HL-60/S4 (cell line): ENCODE data around the gene TNFAIP8L1.

Experiments used
- in situ Hi-C: fragments of 300-500 bp; cut with MboI; formaldehyde crosslinking; loops from 2 replicates; pipeline ENCODE4 v1.14.3; 2022; ENCODE audit warnings: low sequenced_read_pairs

The TNFAIP8L1 gene

DNA sequence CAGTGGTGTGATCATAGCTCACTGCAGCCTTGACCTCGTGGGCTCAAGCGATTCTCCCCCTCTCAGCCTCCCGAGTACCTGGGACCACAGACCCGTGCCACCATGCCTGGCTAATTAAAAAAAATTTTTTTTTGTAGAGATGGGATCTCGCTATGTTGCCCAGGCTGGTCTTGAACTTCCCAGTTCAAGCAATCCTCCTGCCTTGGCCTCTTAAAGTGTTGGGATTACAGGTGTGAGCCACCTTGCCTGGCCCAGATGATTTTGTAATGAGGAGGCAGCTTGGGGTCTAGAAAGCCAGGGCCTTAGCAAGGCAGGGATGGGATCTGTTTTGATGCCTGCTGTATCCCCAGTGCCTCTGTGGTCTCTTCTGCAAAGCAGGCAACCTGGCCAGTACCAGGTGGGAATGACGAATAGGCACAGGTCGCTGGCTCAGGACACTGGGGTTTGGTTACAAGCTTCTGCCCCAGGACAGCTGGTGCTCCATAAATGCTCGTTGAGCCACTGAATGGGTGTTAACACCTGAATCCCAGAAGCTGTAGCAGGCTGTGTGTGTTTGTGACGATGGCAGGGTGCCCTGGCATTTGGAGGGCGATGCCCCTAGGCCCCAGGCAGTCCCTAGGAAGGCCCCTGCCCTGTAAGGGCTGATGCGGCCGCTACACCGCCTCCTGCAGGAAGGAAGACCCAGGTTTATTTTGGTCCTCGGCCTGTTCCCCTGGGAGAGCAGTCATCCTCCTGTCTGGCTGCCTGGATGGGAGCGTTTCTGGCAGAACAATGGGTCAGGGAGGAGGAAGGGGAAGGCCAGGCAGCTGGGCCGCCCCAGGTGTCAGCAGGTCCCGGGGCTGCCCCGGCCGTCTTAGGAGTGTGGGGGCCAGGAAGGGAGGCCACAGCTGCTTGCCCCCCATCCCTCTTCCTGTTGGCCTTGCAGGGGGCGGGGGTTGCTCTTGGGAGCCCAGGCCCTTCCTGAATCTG, 8.6 kb downstream of the TNFAIP8L1 start:
- in situ Hi-C loops: no loop called here

DNA sequence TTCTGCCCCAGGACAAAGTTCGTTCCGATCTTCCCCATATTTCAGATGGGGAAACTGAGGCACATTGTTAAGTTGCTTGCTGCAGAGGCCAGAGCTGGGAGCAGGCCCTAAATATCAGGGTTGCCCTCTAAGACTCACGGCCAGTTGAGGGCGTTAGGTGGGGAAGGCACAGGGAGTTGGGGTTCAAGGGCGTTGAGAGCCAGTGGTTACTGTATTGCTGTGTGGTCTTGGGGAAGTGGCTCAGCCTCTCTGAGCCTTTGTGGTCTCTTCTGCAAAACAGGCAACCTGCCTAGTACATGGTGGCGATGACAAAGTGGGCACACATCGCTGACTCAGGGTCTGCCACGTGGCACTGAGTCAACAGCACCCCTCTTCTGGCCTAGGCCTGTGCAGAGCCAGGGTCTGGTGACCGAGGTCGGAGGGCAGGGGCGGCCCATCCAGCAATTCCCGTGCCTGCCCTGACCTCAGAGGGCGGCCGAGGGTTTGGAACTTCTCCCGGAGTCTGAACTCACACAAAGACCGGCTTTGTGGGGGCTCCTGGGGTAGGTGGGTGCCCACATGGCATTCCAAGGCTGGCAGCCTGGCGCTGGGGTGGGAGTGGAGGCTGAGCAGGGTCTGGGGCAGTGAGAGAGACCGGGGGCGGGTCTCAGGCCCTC, 10.2 kb downstream of the TNFAIP8L1 start:
- in situ Hi-C loops: no loop called here

DNA sequence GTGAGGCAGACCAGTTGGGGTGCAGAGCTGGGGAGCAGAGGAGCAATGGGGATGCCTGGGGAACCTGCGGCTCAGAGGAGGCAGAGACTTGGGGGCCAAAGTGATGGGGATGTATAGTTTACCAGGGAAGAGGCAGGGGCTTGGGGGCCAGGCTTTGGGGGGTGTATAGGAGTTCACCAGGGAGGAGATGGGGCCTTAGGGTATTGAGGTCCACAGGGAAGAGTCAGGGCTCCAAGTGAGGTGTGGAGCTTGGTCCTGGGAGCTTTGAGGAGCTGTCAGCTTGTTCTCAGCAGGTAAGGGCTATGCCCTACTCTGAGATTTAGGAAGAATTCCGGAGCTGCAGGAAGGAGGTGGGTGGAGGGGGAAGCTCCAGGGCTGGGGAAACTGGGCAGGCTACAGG, 10.8 kb downstream of the TNFAIP8L1 start:
- in situ Hi-C loops: no loop called here

DNA sequence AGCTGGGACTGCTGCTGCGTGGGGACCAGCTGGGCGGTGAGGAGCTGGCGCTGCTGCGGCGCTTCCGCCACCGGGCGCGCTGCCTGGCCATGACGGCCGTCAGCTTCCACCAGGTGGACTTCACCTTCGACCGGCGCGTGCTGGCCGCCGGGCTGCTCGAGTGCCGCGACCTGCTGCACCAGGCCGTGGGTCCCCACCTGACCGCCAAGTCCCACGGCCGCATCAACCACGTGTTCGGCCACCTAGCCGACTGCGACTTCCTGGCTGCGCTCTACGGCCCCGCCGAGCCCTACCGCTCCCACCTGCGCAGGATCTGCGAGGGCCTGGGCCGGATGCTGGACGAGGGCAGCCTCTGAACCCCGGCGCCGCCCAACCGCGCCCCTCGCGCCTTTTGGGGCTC, 12.8 kb downstream of the TNFAIP8L1 start:
- in situ Hi-C loops: no loop called here

DNA sequence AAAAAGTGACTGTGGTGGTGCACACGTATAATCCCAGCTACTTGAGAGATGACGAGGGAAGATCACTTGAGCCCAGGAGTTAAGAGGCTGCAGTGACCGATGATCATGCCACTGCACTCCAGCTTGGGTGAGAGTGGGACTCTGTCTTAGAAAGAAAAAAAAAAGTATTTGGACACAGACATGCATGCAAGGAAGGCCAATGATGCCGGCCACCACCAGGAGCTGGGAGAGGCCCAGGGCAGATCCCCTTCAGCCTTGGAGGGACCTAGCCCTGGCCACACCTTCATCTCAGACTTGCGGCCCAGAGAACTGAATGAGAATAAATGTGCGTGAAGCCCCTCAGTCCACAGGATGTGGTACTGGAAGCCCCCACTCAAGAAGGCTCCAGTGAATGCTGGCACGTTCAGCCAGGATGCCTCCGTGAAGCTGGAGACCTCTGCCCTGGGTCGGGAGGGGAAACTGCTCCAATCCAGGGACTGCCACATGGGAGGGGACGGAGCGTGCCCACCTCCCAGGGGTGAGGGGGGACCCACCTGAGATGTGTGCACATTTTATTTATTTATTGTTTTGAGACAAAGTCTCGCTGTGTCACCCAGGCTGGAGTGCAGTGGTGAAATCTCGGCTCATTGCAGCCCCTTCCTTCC, 14.6 kb downstream of the TNFAIP8L1 start:
- in situ Hi-C loops: no loop called here

DNA sequence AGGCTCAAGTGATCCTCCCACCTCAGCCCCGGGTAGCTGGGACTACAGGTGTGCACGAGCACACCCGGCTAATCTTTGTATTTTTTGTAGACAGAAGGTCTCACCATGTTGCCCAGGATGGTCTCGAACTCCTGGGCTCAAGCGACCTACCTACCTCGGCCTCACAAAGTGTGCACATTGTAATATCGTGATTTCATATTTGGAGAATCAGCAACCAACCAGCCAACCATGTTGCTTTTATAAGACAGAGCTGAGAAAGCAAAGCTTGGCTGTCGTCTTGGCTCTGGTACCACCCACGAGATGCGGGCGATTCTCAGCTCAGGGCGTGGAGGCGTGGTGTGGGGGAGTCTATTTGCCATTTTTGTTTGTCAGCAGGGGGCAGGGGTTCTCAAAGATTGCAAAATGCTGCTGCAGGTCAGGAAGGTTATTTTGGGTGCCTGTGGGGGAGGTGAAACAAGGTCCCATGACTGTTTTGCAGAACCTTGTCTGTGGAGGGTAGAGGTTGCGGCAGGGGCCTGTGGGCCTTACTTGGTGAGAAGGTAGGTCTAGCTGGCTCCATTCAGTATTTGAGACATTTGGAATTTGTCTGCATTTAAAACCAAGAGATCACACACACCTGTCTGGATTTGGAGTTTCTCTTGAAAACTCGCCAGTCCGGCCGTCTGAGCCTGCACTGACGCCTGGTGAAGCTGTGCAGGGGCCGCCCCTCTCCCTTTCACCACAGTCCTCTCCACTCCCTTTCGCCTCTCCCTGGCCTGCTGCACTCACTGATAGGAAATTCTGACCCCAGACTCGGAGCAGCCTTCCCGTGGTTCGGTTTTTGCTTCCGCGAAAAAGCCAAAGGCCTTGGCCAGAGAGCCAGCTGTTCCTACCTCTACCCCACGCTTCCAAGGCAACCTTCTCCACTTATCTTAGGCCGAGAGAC, 15.4 kb downstream of the TNFAIP8L1 start:
- in situ Hi-C loops: no loop called here

DNA sequence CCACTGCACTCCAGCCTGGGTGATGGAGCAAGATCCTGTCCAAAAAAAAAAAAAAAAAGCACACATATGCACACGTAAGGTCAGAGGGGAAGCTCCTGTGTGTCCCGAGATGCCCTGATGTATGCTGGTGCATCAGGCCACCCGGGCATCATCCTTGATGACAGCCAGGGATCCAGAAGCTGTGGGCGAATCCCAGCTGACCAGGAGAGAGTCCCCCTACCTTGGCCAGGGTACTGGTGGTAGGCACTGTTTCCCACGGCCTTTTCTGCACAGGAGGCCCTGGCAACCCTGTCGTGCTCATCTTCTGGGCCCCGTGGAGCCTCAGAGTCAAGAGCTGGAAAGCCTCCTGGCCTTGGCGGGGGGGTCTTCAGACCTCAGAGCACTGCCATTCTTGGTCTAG, 16.8 kb downstream of the TNFAIP8L1 start:
- in situ Hi-C loops: no loop called here

DNA sequence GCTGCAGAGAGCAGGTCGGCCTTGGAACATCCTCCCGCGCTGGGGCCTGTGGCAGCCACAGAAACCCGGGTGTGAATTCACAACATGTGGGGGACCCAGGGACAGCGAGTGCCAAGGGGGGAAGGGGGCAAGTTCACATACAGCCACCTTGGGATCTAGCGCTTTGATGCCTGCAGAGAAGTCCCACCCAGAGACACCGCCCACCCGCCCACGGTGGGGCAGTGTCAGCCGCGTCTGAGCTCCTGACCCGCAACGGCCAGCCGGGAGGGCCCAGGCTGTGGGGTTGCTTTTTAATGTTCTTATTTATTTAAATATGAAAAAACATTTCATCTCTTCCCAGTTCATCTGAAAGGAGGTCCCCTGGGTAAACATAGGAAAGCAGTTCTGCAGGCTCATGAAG, 17.9 kb downstream of the TNFAIP8L1 start:
- in situ Hi-C loops: no loop called here

DNA sequence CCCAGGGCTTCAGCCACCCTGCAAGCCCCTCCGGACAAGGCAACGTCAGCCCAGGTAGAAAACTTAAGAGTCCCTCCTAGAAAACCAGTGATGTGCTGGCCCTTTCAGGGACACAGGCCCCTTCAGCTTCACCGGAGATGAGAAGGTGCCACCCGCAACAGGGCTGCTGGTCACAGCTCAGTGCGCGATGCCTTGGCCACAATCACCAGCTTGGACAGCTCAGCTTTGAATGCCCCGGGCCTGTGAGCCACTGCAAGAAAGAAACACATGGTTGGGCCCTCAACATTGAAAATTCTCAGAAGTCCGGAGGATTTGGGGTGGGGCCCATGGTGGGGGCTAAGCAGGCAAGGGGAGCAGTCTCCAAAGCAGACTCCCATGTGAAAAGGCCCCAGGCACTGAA, 18.5 kb downstream of the TNFAIP8L1 start:
- in situ Hi-C loops: no loop called here

DNA sequence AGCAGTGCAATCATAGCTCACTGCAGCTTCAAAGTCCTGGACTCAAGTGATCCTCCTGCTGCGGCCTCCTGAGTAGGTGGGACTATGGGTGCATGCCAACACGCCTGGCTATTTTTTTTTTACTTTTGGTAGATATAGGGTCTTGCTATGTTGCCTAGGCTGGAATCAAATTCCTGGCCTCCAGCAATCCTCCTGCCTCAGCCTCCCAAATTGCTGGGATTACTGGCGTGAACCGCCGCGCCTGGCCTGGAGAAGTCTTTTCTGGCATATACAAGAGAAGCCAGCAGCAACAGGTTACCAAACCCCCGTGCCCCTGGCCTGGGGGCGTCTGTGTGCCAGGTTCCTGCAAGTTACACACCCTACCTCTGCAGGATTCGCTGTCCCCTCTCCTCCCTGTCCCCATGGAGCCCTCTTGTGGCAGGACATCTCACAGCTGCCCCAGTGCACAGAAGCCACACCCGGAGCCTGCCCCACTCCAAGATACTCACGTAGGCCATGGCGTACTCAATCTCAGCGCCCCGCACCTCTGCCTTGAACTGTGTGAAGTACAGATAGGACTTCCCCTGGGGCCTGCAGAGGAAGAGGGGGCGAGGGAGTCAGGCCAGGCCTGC, 21.0 kb downstream of the TNFAIP8L1 start:
- in situ Hi-C loops: no loop called here

DNA sequence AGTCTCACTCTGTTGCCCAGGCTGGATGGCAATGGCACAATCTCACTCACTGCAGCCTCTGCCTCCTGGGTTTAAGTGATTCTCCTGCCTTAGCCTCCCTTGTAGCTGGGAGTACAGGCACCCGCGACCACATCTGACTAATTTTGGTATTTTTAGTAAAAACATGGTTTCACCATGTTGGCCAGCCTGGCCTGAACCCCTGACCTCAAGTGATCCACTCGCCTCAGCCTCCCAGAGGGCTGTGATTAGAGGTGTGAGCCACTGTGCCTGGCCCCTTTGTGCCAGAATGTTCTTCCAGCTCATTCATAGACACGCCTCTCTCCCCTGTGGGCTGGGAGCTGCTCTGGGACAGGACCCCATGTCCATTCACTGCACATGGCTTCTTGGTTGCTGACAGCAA, 21.7 kb downstream of the TNFAIP8L1 start:
- in situ Hi-C loops: no loop called here

DNA sequence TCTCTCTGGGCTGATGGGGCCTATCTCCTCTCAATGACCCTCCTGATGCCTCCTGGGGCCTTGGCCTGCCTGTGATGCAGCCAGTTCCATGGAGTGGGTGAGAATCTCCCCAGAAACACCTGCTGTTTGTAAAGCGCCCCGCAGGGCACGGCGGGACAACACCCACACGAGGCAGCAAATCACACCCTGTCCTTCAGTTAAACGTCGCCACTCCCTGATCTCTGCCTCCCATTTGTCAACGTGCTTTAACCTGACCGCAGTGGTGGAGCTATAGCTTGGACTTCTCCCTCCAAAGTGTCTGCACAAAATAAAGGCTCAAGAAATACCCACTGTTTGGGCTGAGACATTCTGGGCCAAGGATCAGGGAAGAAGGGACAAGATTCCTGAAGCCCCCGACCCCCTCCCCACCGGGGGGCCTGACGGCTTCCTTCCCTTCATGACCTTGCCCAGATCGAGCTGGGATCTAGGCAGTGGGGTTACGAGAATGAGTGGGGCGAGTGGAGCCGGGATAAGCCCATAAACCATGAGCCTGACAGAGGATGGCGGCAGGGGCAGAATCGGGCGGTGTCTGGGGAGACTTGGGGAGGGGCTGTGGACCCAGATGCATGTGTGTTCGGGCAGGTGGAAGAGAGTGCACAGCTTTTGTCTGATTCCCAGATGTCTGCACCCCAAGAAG, 22.8 kb downstream of the TNFAIP8L1 start:
- in situ Hi-C loops: no loop called here

DNA sequence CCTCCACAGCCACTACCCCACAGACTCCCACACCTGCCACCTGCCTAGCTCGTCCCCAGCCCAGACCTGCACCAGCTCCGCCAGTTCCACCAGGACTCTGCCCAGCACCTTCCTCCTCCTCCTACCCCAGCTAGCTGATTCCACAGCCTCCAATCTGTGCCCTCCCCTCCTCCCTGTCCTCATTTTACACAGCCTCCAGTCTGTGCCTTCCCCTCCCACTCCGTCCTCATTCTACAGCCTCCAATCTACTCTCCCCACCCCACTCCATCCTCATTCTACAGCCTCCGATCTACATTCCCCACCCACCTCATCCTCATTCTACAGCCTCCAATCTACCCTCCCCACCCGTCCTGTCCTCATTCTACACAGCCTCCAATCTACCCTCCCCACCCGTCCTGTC, 23.5 kb downstream of the TNFAIP8L1 start:
- in situ Hi-C loops: no loop called here

DNA sequence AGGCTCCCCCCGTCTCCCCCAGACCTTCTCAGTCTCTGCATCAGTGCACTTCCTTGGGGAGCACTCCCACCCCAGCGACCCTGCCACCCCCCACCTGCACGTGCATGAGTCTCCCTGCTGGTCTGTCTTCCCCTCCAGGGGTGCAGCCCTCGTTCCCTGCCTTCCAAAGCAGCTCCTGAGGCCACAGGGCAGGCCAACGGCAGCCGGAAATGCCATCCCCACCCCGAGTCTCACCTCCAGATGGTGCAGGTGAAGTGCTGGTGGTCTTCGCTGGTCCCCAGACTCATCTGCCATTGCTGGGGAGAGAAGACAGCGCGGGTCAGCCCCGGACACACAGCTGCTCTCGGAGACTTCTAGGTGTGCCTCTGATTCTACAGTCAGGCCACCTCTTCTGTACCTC, 25.3 kb downstream of the TNFAIP8L1 start:
- in situ Hi-C loops: no loop called here

DNA sequence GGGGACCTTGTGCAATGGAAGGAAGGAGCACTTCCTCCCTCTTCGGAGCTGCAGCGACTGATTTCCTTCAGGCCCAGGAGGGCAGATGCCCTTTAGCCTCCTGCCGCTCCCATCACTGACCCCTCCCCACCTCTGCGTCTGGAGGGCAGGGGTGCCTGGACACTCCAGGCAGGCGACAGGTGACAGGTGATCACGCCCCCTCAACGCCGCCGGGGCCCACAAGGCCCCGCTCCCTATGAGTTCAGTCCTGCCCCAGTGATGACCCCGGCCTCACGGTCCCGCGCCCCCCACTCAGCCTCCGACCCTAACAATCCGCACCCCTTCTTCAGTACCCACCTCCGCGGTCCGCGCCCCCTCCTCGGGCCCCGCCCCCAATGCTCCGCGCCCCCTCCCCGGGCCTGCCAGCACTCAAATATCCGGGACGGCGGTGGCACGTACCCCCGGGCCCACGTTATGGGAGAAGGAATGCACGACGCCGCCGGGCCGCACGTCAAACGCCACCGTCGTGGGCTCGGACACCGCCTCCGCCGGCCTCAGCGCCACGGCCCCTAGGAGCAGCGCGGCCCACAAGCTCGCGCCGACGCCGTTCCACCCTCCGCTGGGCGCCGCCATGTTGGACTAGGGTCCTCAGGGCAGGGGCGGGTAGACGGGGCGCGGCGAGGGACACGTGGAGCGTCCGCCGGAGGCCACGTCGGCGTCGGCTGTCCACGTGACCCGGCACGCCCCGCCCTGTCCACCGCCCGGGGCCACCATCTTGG, 30.6 kb downstream of the TNFAIP8L1 start, which contains the start of gene MYDGF:
MYDGF (minus strand) TSS at position 620 of the 758 bp plus-strand sequence; CDS start at position 612, 8 bp downstream.
- in situ Hi-C loops: no loop called here

DNA sequence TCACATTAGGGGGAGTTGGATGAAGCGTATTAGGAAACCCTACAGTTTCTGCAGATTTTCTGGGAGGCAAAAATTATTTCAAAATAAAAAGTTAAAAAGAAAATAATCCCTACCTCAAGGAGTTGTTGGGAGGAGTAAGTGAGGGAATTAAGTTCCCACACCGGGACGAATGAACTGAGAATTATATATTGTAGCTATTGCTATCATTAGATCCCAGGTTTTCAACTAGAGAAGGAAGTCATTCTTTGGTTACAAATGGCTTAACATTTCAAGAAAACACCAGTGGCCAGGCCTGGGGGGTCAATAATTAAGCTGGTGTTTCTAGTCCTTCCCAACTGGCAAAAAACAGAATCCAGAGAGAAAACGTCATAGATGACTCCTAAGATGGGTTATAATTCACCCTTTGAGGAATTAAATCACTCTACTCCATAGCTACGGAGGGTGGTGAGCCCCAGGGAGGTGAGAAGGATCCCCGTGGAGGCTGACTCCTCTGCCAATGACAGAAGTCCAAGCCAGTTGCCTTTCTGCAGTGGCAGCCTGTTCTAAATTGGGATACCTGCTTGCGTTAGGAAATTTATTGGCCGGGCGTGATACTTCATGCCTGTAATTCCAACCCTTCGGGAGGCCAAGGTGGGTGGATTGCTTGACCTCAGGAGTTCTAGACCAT, 32.0 kb downstream of the TNFAIP8L1 start:
- in situ Hi-C loops: no loop called here

DNA sequence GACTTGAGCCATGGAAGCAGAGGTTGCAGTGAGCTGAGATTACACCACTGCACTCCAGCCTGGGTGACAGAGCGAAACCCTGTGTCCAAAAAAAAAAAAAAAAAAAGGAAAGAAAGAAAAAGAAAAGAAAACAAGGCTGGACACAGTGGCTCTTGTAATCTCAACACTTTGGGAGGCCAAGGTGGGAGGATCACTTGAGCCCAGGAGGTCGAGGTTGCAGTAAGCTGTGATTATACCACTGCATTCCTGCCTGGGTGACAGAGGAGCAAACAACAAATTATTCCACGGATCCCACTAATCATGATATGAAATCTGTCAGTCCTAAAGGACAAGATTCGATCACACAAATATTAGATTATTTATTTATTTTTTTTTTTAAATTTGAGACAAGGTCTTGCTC, 33.9 kb downstream of the TNFAIP8L1 start:
- in situ Hi-C loops: no loop called here

DNA sequence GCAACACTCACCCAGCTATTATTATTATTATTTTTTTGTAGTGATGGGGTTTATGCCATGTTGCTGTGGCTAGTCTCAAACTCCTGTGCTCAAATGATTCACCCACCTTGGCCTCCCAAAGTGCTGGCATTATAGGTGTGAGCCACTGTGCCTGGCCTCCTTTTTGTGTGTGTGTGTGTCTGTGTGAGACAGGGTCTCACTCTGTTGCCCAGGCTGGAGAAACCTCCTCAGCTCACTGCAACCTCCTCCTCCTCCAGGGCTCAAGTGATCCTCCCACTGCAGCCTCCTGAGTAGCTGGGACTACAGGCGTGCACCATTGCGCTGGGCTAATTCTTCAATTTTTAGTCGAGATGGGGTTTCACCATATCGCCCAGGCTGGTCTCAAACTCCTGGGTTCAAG, 34.4 kb downstream of the TNFAIP8L1 start:
- in situ Hi-C loops: no loop called here
